Measurements from ENCODE around the gene LPCAT1. TPM values are rescaled to one million over a fixed set of nuclear protein-coding genes. Genes with fewer than 3 reads are reported as not detected.
"Not testable (repeated sequence)": the region's sequence is repeated elsewhere in the genome, so short reads cannot be mapped to it uniquely, and the experiment has no call there.

LPCAT1 gene
- total RNA-seq: 246 and 269 TPM in 2 replicates

- peak; percentile 82 for ATAC-seq (ENCODE audit: low read depth)
- DNase-seq: peak; percentile 91
- peaks cover 27% of the 10 kb centered on the region for H3K36me3 Mint-ChIP-seq (ENCODE audit: low read depth)
- H3K4me3 Mint-ChIP-seq: peak within 1 kb of the TSS; percentile 91
- POLR2A ChIA-PET: interaction anchor here (0.5 to 6.5 kb wide), 16 partner anchors 9 to 110 kb away, joined by 3 to 68 read pairs (median 7); no protein-coding TSS in a partner anchor
- peaks cover 57% of the 10 kb centered on the region for H3K4me1 Mint-ChIP-seq
- no peaks in the 10 kb centered on the region for H3K27me3 Mint-ChIP-seq
- intact Hi-C loops (cut with micrococcal nuclease): loop anchor here (1.0 to 10.0 kb wide), 5 partner anchors 12 to 179 kb away; partner anchors contain the start of gene CLPTM1L
- TF ChIP-seq, protein P1, sequence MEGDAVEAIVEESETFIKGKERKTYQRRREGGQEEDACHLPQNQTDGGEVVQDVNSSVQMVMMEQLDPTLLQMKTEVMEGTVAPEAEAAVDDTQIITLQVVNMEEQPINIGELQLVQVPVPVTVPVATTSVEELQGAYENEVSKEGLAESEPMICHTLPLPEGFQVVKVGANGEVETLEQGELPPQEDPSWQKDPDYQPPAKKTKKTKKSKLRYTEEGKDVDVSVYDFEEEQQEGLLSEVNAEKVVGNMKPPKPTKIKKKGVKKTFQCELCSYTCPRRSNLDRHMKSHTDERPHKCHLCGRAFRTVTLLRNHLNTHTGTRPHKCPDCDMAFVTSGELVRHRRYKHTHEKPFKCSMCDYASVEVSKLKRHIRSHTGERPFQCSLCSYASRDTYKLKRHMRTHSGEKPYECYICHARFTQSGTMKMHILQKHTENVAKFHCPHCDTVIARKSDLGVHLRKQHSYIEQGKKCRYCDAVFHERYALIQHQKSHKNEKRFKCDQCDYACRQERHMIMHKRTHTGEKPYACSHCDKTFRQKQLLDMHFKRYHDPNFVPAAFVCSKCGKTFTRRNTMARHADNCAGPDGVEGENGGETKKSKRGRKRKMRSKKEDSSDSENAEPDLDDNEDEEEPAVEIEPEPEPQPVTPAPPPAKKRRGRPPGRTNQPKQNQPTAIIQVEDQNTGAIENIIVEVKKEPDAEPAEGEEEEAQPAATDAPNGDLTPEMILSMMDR (IDR thresholded peaks at IDR 0.05): no peak
- H3K9me3 Mint-ChIP-seq: no peaks in the 10 kb centered on the region
- peak within 1 kb of the TSS; percentile 87 for H3K27ac Mint-ChIP-seq
- CTCF ChIA-PET: interaction anchor here (1.0 to 1.9 kb wide), 3 partner anchors 12 to 44 kb away, joined by 3 to 8 read pairs (median 4); no protein-coding TSS in a partner anchor
Measured at GRCh38 chr5:1523793-1524480, at the start of gene LPCAT1. LPCAT1 (minus strand) TSS chr5:1523960; CDS start chr5:1523844, 116 bp downstream.

GRCh38 chr5:1571875-1572274, 48.1 kb upstream of the LPCAT1 start:
- intact Hi-C loops (cut with micrococcal nuclease); DNase-seq; CTCF ChIA-PET; POLR2A ChIA-PET; ATAC-seq (ENCODE audit: low read depth); H3K9me3 Mint-ChIP-seq; H3K4me1 Mint-ChIP-seq; H3K27me3 Mint-ChIP-seq; H3K4me3 Mint-ChIP-seq; H3K27ac Mint-ChIP-seq: not testable (repeated sequence)
- peaks cover 60% of the 10 kb centered on the region for H3K36me3 Mint-ChIP-seq (ENCODE audit: low read depth)

GRCh38 chr5:1570975-1571374, 47.2 kb upstream of the LPCAT1 start:
- Mint-ChIP-seq H3K27ac (no peak overlapping the region), H3K9me3 (no peaks in the 10 kb centered on the region), H3K4me1 (no peaks in the 10 kb centered on the region), H3K27me3 (no peaks in the 10 kb centered on the region), H3K36me3 (ENCODE audit: low read depth) (peaks cover 60% of the 10 kb centered on the region), H3K4me3 (no peak overlapping the region)
- intact Hi-C loops (cut with micrococcal nuclease): no loop called here
- ATAC-seq (ENCODE audit: low read depth) (no peak), DNase-seq (no peak)
- CTCF ChIA-PET: interaction anchor here (1.4 kb wide), 1 partner anchor 74 kb away, joined by 3 read pairs; no protein-coding TSS in a partner anchor
- TF ChIP-seq, protein P1 (IDR thresholded peaks at IDR 0.05): no peak
- POLR2A ChIA-PET: interaction anchor here (0.7 kb wide), 1 partner anchor 46 kb away, joined by 3 read pairs; no protein-coding TSS in a partner anchor

DNA sequence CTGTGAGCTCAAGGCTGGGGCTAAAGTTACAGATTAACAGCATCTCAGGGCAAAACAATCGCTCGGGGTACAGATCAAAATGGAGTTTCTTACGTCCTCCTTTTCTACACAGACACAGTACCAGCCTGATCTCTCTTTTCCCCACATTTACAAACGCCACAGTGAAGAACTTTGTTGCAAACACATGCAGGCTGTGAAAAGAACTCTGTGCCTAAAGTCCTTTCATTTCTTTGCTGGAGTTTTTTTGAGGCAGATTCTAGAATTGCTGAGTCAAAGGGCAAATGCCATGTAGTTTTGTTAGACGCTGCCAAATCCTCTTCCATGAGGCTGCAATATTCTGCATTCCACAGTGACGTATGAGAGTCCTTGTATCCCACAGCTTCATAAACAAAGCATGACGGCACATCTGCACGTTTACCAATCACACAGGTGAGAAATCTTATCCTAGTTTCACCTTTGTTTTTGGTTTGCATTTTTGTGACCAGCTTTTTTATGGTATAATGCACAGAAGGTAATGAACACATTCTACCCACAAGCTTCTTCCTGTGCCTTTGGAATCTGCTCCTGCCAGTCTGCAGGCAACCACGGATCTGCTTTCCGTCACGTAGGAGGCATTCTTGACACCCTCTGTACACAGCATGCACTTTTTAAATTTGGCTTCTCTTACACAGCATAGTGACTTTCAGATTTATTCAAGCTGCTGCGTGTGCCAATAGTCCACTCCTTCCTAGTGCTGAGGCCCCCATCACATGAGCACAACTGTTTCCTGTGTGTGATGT, 44.6 kb upstream of the LPCAT1 start:
- DNase-seq (no peak), ATAC-seq (ENCODE audit: low read depth) (no peak)
- CTCF ChIA-PET: no interaction called here
- Mint-ChIP-seq H3K27me3 (no peaks in the 10 kb centered on the region), H3K27ac (no peak overlapping the region), H3K4me1 (no peaks in the 10 kb centered on the region), H3K9me3 (no peaks in the 10 kb centered on the region), H3K4me3 (no peak overlapping the region), H3K36me3 (ENCODE audit: low read depth) (peaks cover 47% of the 10 kb centered on the region)
- intact Hi-C loops (cut with micrococcal nuclease): no loop called here
- POLR2A ChIA-PET: no interaction called here
- TF ChIP-seq, protein P1 (IDR thresholded peaks at IDR 0.05): no peak

- POLR2A ChIA-PET; H3K27ac Mint-ChIP-seq; H3K27me3 Mint-ChIP-seq; intact Hi-C loops (cut with micrococcal nuclease); H3K9me3 Mint-ChIP-seq; ATAC-seq (ENCODE audit: low read depth); H3K4me1 Mint-ChIP-seq; CTCF ChIA-PET; DNase-seq; H3K4me3 Mint-ChIP-seq: not testable (repeated sequence)
- peaks cover 39% of the 10 kb centered on the region for H3K36me3 Mint-ChIP-seq (ENCODE audit: low read depth)
Measured at GRCh38 chr5:1567527-1568200, 43.9 kb upstream of the LPCAT1 start.
